HEK293 (cell line): ENCODE results near the gene MTX1.

Experiments
- KLF8 ChIP-seq: fragments of 450-650 bp; formaldehyde crosslinking; IDR thresholded peaks from 2 replicates; pipeline ENCODE4 v1.5.1; 2016; ENCODE audit warnings: missing biosample characterization, missing genetic modification characterization
- ZBTB8A ChIP-seq: fragments of 450-650 bp; formaldehyde crosslinking; IDR thresholded peaks from 2 replicates; pipeline ENCODE4 v1.5.1; 2016; ENCODE audit warnings: missing biosample characterization, missing genetic modification characterization
- ZEB2 ChIP-seq: fragments of 450-650 bp; formaldehyde crosslinking; IDR thresholded peaks from 2 replicates; pipeline ENCODE4 v1.5.1; 2016; ENCODE audit warnings: missing biosample characterization, missing genetic modification characterization
- ZIC2 ChIP-seq: fragments of 450-650 bp; formaldehyde crosslinking; IDR thresholded peaks from 2 replicates; pipeline ENCODE4 v1.5.1; 2016; ENCODE audit warnings: missing biosample characterization, missing genetic modification characterization
- ZNF133 ChIP-seq: fragments of 450-650 bp; formaldehyde crosslinking; IDR thresholded peaks from 2 replicates; pipeline ENCODE4 v1.5.1; 2016; ENCODE audit warnings: missing biosample characterization, missing genetic modification characterization
- ZNF585B ChIP-seq: fragments of 450-650 bp; formaldehyde crosslinking; IDR thresholded peaks from 2 replicates; pipeline ENCODE4 v1.5.1; 2016; ENCODE audit warnings: missing biosample characterization, missing genetic modification characterization
- ZNF600 ChIP-seq: fragments of 450-650 bp; formaldehyde crosslinking; IDR thresholded peaks from 2 replicates; pipeline ENCODE4 v1.5.1; 2016; ENCODE audit warnings: missing biosample characterization, missing genetic modification characterization
- ZNF660 ChIP-seq: fragments of 450-650 bp; IDR thresholded peaks from 2 replicates; pipeline ENCODE4 v1.5.1; 2018; ENCODE audit warnings: missing biosample characterization, mild to moderate bottlenecking, missing genetic modification characterization
- ZXDB ChIP-seq: fragments of 450-650 bp; formaldehyde crosslinking; IDR thresholded peaks from 2 replicates; pipeline ENCODE4 v1.5.1; 2016; ENCODE audit warnings: missing biosample characterization, missing genetic modification characterization
- TF ChIP-seq, protein P1 (sequence below): fragments of 450-650 bp; formaldehyde crosslinking; conservative IDR thresholded peaks from 2 replicates; pipeline ENCODE4 v1.5.1; 2016; ENCODE audit warnings: low read depth, missing biosample characterization, missing genetic modification characterization
- TF ChIP-seq, protein P2 (sequence below): fragments of 450-650 bp; formaldehyde crosslinking; IDR thresholded peaks from 2 replicates; pipeline ENCODE4 v1.5.1; 2016; ENCODE audit warnings: missing biosample characterization, missing genetic modification characterization
- TF ChIP-seq, protein P3 (sequence below): fragments of 450-650 bp; formaldehyde crosslinking; IDR thresholded peaks from 2 replicates; pipeline ENCODE4 v1.5.1; 2016; ENCODE audit warnings: missing biosample characterization, missing genetic modification characterization
- TF ChIP-seq, protein P4 (sequence below): fragments of 450-650 bp; formaldehyde crosslinking; IDR thresholded peaks from 2 replicates; pipeline ENCODE4 v1.5.0; 2017; ENCODE audit warnings: missing biosample characterization, missing genetic modification characterization, borderline replicate concordance
- TF ChIP-seq, protein P5 (sequence below): fragments of 450-650 bp; formaldehyde crosslinking; IDR thresholded peaks from 2 replicates; pipeline ENCODE4 v1.5.1; 2016; ENCODE audit warnings: missing biosample characterization, missing genetic modification characterization
- TF ChIP-seq, protein P6 (sequence below): fragments of 450-650 bp; formaldehyde crosslinking; IDR thresholded peaks from 2 replicates; pipeline ENCODE4 v1.5.1; 2016; ENCODE audit warnings: missing biosample characterization, missing genetic modification characterization
- TF ChIP-seq, protein P7 (sequence below): fragments of 450-650 bp; formaldehyde crosslinking; IDR thresholded peaks from 2 replicates; pipeline ENCODE4 v1.5.1; 2016; ENCODE audit warnings: missing biosample characterization, missing genetic modification characterization

MTX1 gene

DNA sequence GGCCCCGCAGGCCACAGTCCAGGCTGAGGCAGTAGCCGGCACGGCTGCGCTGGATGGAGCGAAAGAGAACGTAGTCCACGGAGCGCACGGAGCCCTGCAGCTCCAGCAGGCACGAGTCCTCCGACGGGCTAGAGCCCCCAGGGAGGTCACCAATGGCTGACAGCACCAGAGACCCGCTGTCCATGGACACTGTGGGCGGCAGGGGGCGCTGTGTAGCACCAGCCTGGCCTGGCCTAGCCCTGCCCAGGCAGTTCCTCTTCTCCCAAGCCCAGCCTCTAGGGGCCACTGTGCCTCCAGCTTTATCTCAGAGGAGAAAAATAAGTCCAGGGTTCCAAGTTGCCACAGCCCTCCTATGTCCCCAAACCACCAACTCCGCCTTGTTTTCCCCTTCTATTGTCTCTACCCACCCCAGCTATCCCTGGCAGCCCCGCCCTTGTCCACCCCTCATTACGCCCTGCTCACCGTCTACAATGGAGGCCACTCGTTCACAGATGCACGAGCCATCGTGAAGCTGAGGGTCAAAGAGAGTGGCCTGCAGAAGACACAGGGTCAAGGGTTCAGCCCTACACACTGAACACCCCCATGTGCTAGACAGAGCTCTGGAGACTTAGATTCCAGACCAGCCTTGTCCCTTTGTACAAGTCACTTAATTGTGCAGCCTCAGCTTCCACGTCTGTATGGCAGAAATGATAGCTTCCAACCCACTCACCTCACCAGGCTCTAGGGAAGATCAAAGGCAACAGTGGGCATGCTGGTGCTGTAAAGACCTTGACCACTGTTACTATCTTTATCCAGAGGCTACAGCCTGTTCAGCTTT is 42.3 kb downstream of the MTX1 start (continued):
- TF ChIP-seq, protein P1, sequence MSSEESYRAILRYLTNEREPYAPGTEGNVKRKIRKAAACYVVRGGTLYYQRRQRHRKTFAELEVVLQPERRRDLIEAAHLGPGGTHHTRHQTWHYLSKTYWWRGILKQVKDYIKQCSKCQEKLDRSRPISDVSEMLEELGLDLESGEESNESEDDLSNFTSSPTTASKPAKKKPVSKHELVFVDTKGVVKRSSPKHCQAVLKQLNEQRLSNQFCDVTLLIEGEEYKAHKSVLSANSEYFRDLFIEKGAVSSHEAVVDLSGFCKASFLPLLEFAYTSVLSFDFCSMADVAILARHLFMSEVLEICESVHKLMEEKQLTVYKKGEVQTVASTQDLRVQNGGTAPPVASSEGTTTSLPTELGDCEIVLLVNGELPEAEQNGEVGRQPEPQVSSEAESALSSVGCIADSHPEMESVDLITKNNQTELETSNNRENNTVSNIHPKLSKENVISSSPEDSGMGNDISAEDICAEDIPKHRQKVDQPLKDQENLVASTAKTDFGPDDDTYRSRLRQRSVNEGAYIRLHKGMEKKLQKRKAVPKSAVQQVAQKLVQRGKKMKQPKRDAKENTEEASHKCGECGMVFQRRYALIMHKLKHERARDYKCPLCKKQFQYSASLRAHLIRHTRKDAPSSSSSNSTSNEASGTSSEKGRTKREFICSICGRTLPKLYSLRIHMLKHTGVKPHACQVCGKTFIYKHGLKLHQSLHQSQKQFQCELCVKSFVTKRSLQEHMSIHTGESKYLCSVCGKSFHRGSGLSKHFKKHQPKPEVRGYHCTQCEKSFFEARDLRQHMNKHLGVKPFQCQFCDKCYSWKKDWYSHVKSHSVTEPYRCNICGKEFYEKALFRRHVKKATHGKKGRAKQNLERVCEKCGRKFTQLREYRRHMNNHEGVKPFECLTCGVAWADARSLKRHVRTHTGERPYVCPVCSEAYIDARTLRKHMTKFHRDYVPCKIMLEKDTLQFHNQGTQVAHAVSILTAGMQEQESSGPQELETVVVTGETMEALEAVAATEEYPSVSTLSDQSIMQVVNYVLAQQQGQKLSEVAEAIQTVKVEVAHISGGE (tag by site-specific recombination) = no peak
- TF ChIP-seq, protein P2, sequence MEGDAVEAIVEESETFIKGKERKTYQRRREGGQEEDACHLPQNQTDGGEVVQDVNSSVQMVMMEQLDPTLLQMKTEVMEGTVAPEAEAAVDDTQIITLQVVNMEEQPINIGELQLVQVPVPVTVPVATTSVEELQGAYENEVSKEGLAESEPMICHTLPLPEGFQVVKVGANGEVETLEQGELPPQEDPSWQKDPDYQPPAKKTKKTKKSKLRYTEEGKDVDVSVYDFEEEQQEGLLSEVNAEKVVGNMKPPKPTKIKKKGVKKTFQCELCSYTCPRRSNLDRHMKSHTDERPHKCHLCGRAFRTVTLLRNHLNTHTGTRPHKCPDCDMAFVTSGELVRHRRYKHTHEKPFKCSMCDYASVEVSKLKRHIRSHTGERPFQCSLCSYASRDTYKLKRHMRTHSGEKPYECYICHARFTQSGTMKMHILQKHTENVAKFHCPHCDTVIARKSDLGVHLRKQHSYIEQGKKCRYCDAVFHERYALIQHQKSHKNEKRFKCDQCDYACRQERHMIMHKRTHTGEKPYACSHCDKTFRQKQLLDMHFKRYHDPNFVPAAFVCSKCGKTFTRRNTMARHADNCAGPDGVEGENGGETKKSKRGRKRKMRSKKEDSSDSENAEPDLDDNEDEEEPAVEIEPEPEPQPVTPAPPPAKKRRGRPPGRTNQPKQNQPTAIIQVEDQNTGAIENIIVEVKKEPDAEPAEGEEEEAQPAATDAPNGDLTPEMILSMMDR = peak; percentile 99
- TF ChIP-seq ZNF660 (tag by site-specific recombination) (peak; percentile 97), ZNF133 (no peak), ZIC2 (tag by site-specific recombination) (peak; percentile 53; the same call in 1 of the 2 replicates), ZNF600 (peak; percentile 80), KLF8 (tag by site-specific recombination) (peak; percentile 53), ZXDB (0 out of 2 replicates have a peak, but pooled peaks have one; percentile 52), ZBTB8A (peak; percentile 75), ZNF585B (tag by site-specific recombination) (no peak), ZEB2 (tag by site-specific recombination) (peak; percentile 57)
- TF ChIP-seq, protein P3, sequence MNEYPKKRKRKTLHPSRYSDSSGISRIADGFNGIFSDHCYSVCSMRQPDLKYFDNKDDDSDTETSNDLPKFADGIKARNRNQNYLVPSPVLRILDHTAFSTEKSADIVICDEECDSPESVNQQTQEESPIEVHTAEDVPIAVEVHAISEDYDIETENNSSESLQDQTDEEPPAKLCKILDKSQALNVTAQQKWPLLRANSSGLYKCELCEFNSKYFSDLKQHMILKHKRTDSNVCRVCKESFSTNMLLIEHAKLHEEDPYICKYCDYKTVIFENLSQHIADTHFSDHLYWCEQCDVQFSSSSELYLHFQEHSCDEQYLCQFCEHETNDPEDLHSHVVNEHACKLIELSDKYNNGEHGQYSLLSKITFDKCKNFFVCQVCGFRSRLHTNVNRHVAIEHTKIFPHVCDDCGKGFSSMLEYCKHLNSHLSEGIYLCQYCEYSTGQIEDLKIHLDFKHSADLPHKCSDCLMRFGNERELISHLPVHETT (tag by site-specific recombination) = peak; percentile 65; the same call in 1 of the 2 replicates
- TF ChIP-seq, protein P4, sequence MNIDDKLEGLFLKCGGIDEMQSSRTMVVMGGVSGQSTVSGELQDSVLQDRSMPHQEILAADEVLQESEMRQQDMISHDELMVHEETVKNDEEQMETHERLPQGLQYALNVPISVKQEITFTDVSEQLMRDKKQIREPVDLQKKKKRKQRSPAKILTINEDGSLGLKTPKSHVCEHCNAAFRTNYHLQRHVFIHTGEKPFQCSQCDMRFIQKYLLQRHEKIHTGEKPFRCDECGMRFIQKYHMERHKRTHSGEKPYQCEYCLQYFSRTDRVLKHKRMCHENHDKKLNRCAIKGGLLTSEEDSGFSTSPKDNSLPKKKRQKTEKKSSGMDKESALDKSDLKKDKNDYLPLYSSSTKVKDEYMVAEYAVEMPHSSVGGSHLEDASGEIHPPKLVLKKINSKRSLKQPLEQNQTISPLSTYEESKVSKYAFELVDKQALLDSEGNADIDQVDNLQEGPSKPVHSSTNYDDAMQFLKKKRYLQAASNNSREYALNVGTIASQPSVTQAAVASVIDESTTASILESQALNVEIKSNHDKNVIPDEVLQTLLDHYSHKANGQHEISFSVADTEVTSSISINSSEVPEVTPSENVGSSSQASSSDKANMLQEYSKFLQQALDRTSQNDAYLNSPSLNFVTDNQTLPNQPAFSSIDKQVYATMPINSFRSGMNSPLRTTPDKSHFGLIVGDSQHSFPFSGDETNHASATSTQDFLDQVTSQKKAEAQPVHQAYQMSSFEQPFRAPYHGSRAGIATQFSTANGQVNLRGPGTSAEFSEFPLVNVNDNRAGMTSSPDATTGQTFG (tag by site-specific recombination) = no peak
- TF ChIP-seq, protein P5, sequence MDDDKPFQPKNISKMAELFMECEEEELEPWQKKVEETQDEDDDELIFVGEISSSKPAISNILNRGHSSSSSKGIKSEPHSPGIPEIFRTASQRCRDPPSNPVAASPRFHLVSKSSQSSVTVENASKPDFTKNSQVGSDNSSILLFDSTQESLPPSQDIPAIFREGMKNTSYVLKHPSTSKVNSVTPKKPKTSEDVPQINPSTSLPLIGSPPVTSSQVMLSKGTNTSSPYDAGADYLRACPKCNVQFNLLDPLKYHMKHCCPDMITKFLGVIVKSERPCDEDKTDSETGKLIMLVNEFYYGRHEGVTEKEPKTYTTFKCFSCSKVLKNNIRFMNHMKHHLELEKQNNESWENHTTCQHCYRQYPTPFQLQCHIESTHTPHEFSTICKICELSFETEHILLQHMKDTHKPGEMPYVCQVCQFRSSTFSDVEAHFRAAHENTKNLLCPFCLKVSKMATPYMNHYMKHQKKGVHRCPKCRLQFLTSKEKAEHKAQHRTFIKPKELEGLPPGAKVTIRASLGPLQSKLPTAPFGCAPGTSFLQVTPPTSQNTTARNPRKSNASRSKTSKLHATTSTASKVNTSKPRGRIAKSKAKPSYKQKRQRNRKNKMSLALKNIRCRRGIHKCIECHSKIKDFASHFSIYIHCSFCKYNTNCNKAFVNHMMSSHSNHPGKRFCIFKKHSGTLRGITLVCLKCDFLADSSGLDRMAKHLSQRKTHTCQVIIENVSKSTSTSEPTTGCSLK = no peak
- TF ChIP-seq, protein P6, sequence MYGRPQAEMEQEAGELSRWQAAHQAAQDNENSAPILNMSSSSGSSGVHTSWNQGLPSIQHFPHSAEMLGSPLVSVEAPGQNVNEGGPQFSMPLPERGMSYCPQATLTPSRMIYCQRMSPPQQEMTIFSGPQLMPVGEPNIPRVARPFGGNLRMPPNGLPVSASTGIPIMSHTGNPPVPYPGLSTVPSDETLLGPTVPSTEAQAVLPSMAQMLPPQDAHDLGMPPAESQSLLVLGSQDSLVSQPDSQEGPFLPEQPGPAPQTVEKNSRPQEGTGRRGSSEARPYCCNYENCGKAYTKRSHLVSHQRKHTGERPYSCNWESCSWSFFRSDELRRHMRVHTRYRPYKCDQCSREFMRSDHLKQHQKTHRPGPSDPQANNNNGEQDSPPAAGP (tag by site-specific recombination) = peak; percentile 80
- TF ChIP-seq, protein P7, sequence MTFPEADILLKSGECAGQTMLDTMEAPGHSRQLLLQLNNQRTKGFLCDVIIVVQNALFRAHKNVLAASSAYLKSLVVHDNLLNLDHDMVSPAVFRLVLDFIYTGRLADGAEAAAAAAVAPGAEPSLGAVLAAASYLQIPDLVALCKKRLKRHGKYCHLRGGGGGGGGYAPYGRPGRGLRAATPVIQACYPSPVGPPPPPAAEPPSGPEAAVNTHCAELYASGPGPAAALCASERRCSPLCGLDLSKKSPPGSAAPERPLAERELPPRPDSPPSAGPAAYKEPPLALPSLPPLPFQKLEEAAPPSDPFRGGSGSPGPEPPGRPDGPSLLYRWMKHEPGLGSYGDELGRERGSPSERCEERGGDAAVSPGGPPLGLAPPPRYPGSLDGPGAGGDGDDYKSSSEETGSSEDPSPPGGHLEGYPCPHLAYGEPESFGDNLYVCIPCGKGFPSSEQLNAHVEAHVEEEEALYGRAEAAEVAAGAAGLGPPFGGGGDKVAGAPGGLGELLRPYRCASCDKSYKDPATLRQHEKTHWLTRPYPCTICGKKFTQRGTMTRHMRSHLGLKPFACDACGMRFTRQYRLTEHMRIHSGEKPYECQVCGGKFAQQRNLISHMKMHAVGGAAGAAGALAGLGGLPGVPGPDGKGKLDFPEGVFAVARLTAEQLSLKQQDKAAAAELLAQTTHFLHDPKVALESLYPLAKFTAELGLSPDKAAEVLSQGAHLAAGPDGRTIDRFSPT = peak; percentile 52; the same call in 1 of the 2 replicates
